ENCODE data around the gene GBF1. TPM values are rescaled to one million over a fixed set of nuclear protein-coding genes. Genes with fewer than 3 reads are reported as not detected.

GBF1 gene
- total RNA-seq, 4 donors from 2014 or later: 31.4 to 64.2 (median 58.7) TPM

DNA sequence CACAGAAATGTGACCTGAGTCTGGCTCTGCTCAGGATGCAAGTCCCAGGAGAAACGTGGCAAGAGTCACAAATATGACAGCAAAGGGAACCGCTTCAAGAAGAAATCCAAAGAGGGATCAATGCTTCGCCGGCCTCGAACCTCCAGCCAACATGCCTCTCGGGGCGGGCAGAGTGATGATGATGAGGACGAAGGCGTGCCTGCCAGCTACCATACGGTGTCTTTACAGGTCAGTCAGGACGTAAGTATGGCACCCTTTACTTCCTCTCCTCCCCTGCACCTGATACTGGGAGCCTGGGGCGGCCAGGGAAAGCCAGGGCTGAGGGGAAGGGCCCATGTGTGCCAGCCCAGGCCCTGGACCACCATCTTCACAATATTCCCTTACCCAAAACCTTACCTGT, 131.6 kb downstream of the GBF1 start:
- DNase-seq (no peak), ATAC-seq (no peak)
- Histone ChIP-seq H3K9me3 (no peaks in the 10 kb centered on the region), H3K4me3 (no peak overlapping the region), H3K4me1 (no peaks in the 10 kb centered on the region), H3K27me3 (no peaks in the 10 kb centered on the region), H3K36me3 (peaks cover 5 to 95% of the 10 kb centered on the region in 2 donors), H3K27ac (no peak overlapping the region)
- intact Hi-C loops (cut with DNase I; ENCODE audit: low total_unique reads): no loop called here
- TF ChIP-seq, protein P1, sequence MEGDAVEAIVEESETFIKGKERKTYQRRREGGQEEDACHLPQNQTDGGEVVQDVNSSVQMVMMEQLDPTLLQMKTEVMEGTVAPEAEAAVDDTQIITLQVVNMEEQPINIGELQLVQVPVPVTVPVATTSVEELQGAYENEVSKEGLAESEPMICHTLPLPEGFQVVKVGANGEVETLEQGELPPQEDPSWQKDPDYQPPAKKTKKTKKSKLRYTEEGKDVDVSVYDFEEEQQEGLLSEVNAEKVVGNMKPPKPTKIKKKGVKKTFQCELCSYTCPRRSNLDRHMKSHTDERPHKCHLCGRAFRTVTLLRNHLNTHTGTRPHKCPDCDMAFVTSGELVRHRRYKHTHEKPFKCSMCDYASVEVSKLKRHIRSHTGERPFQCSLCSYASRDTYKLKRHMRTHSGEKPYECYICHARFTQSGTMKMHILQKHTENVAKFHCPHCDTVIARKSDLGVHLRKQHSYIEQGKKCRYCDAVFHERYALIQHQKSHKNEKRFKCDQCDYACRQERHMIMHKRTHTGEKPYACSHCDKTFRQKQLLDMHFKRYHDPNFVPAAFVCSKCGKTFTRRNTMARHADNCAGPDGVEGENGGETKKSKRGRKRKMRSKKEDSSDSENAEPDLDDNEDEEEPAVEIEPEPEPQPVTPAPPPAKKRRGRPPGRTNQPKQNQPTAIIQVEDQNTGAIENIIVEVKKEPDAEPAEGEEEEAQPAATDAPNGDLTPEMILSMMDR (IDR thresholded peaks at IDR 0.05 in 4 of 5, conservative IDR thresholded peaks at IDR 0.05 in 1 of 5): no peak
- TF ChIP-seq POLR2A (IDR thresholded peaks at IDR 0.05): no peak
- in situ Hi-C loops (cut with MboI; ENCODE audit: low sequenced_read_pairs in 4 of 4): loop anchor here in 1 of 4 donors (25.0 kb wide), 1 partner anchor 210 kb away; no protein-coding TSS in a partner anchor

DNA sequence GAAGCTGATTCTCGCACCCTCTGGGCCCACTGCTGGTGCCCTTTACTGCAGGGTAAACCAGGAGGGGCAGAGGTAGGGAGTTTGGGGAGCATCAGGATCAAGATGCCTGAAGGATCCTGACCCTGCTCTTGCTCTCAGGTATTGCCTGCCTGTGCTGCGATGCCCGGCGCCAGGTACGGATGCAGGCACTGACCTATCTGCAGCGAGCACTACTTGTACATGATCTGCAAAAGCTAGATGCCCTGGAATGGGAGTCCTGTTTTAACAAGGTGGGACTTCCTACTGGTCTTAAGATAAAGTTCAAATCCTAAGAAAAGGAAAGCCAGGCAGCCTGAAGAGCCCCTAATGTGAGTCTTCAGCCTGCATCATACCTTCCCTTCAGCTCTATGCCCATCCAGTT, 134.1 kb downstream of the GBF1 start:
- no peaks in the 10 kb centered on the region for H3K9me3 ChIP-seq
- no peak for TF ChIP-seq POLR2A (IDR thresholded peaks at IDR 0.05)
- TF ChIP-seq, protein P1 (IDR thresholded peaks at IDR 0.05 in 4 of 5, conservative IDR thresholded peaks at IDR 0.05 in 1 of 5): no peak
- in situ Hi-C loops (cut with MboI; ENCODE audit: low sequenced_read_pairs in 4 of 4) (loop anchor here in 1 of 4 donors (25.0 kb wide), 1 partner anchor 208 kb away; no protein-coding TSS in a partner anchor), intact Hi-C loops (cut with DNase I; ENCODE audit: low total_unique reads) (no loop called here)
- DNase-seq (no peak), ATAC-seq (no peak)
- no peak overlapping the region for H3K27ac ChIP-seq
- no peaks in the 10 kb centered on the region for H3K27me3 ChIP-seq
- H3K36me3 ChIP-seq: peaks cover 5 to 83% of the 10 kb centered on the region in 2 donors
- no peaks in the 10 kb centered on the region for H3K4me1 ChIP-seq
- H3K4me3 ChIP-seq: no peak overlapping the region

DNA sequence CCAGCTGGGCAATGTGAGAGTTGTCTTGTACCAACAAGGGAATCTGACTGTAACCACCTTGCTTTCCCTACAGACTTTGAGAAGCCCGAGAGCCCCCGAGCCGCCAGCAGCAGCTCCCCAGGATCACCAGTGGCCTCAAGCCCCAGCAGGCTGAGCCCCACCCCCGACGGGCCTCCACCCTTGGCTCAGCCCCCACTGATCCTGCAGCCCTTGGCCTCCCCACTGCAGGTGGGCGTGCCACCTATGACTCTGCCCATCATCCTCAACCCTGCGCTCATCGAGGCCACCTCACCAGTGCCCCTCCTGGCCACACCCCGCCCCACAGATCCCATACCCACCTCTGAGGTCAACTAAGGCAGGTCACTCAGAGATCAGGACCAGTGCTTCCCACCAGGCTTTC, 136.7 kb downstream of the GBF1 start:
- ATAC-seq: no peak
- intact Hi-C loops (cut with DNase I; ENCODE audit: low total_unique reads): no loop called here

DNA sequence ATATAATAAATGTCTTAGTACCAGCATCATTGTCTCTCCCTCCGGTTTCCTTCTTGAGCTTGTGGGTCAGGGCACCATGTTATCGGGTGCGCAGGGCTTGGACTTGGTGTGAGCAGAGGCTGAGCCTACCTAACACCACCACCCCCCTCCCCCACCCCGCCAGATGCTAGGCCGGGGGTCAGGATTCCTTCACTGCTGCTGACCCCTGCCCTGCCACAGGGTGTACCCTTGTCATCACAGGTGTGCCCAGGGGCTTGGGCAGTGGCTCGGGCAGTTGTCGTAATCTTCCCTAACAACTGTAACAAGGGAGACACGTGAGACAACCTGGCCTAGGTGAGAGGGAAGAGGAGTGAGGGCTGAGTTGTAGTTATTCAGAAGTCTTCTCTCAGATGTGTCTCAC, 137.5 kb downstream of the GBF1 start:
- ATAC-seq: no peak
- no peaks in the 10 kb centered on the region for H3K9me3 ChIP-seq
- no peak overlapping the region for H3K27ac ChIP-seq
- H3K4me3 ChIP-seq: no peak overlapping the region
- no peak for DNase-seq
- no peaks in the 10 kb centered on the region for H3K4me1 ChIP-seq
- in situ Hi-C loops (cut with MboI; ENCODE audit: low sequenced_read_pairs in 4 of 4): loop anchor here in 1 of 4 donors (25.0 kb wide), 1 partner anchor 204 kb away; no protein-coding TSS in a partner anchor
- no peaks in the 10 kb centered on the region for H3K27me3 ChIP-seq
- peaks cover 0 to 49% of the 10 kb centered on the region in 2 donors for H3K36me3 ChIP-seq
- TF ChIP-seq, protein P1 (IDR thresholded peaks at IDR 0.05 in 4 of 5, conservative IDR thresholded peaks at IDR 0.05 in 1 of 5): no peak
- no peak for TF ChIP-seq POLR2A (IDR thresholded peaks at IDR 0.05)
- intact Hi-C loops (cut with DNase I; ENCODE audit: low total_unique reads): no loop called here

More for the DNA sequence above, 136.7 kb downstream of the GBF1 start:
- no peaks in the 10 kb centered on the region for H3K4me1 ChIP-seq
- H3K4me3 ChIP-seq: no peak overlapping the region
- H3K36me3 ChIP-seq: peaks cover 0 to 58% of the 10 kb centered on the region in 2 donors
- H3K27ac ChIP-seq: no peak overlapping the region
- H3K9me3 ChIP-seq: no peaks in the 10 kb centered on the region
- no peak for DNase-seq
- H3K27me3 ChIP-seq: no peaks in the 10 kb centered on the region
- in situ Hi-C loops (cut with MboI; ENCODE audit: low sequenced_read_pairs in 4 of 4): loop anchor here in 1 of 4 donors (25.0 kb wide), 1 partner anchor 205 kb away; no protein-coding TSS in a partner anchor
- TF ChIP-seq, protein P1 (IDR thresholded peaks at IDR 0.05 in 4 of 5, conservative IDR thresholded peaks at IDR 0.05 in 1 of 5): no peak
- no peak for TF ChIP-seq POLR2A (IDR thresholded peaks at IDR 0.05)

DNA sequence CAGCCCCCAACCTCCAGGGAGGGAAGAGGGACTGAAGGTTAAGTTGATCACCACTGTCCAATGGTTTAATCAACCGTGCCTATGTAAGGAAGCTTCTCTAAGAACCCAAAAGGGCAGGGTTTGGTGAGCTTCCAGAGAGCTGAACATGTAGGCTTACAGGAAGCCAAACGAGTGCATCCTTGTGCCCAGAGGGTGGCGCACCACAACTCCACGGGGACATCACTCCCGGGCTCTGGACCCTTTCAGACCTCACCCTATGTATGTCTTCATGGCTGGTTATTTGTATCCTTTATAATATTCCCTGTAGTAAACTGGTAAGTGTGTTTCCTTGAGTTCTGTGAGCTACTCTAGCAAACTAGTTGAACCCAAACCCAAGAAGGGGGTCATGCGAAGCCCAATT, 138.7 kb downstream of the GBF1 start:
- in situ Hi-C loops (cut with MboI; ENCODE audit: low sequenced_read_pairs in 4 of 4) (loop anchor here in 1 of 4 donors (25.0 kb wide), 1 partner anchor 203 kb away; no protein-coding TSS in a partner anchor), intact Hi-C loops (cut with DNase I; ENCODE audit: low total_unique reads) (no loop called here)
- no peaks in the 10 kb centered on the region for H3K4me1 ChIP-seq
- no peaks in the 10 kb centered on the region for H3K27me3 ChIP-seq
- ATAC-seq (no peak), DNase-seq (no peak)
- H3K9me3 ChIP-seq: no peaks in the 10 kb centered on the region
- peaks cover 0 to 37% of the 10 kb centered on the region in 2 donors for H3K36me3 ChIP-seq
- H3K4me3 ChIP-seq: no peak overlapping the region
- TF ChIP-seq, protein P1 (IDR thresholded peaks at IDR 0.05 in 4 of 5, conservative IDR thresholded peaks at IDR 0.05 in 1 of 5): no peak
- H3K27ac ChIP-seq: no peak overlapping the region

Data from gastrocnemius medialis (tissue), 4 donors.